Chondrocyte (in vitro differentiated cells): ENCODE measurements around the gene CUL1. TPM values are rescaled to one million over a fixed set of nuclear protein-coding genes. Genes with fewer than 3 reads are reported as not detected.

Source experiments
- DNase-seq: peaks from one replicate; pipeline ENCODE4 v3.0.0; 2021; ENCODE audit warnings: mixed read lengths, low spot score
- H3K27ac Mint-ChIP-seq: one replicate; pipeline ENCODE4 v1.8.0; 2021; ENCODE audit warnings: mild to moderate bottlenecking, moderate library complexity, mixed read lengths; ENCODE audit not compliant: unreplicated experiment
- H3K27me3 Mint-ChIP-seq: 2 replicates; pipeline ENCODE4 v1.8.0; 2021; ENCODE audit warnings: low read depth, mixed read lengths
- H3K36me3 Mint-ChIP-seq: 2 replicates; pipeline ENCODE4 v1.8.0; 2021; ENCODE audit warnings: low read depth, mixed read lengths
- H3K4me1 Mint-ChIP-seq: 2 replicates; pipeline ENCODE4 v1.8.0; 2021; ENCODE audit warnings: low read depth, mild to moderate bottlenecking, mixed read lengths
- H3K4me3 Mint-ChIP-seq: one replicate; pipeline ENCODE4 v1.8.0; 2021; ENCODE audit warnings: mild to moderate bottlenecking, moderate library complexity, mixed read lengths; ENCODE audit not compliant: unreplicated experiment
- H3K9me3 Mint-ChIP-seq: 2 replicates; pipeline ENCODE4 v1.8.0; 2021; ENCODE audit warnings: low read depth, mixed read lengths
- CTCF ChIP-seq: fragments of 200-600 bp; sonication (generic); IDR thresholded peaks from 2 replicates; pipeline ENCODE4 v1.5.0; 2021; ENCODE audit warnings: antibody characterized with exemption, mild to moderate bottlenecking, moderate library complexity
- total RNA-seq: library from RNA; stranded (reverse); gene quantifications from 3 replicates; pipeline ENCODE4 v1.2.1, GENCODE V29; 2021

CUL1 gene
- total RNA-seq, 1 donor from 2014 or later, result 41.1 TPM

DNA sequence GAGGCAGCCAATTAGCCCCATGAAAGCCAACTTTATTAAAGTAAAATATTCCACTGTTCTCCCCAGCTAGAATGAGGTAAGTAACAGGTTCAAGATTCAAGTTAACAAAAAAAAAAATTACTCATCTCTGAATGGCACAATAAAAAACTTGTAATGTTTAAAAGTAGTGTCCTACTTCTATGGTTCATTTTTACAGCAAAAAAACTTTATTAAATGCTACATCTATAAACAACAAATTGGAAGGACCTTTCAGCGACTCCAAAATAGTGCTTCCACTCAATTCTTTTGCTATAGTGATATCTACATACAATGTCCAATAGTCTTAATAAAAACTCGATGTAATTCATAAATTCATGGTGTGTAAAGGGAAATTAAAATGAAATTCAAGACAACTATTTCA, 126.2 kb downstream of the CUL1 start:
- TF ChIP-seq CTCF, result no peak
- Mint-ChIP-seq H3K27me3 (no peaks in the 10 kb centered on the region), H3K4me1 (peaks cover 12% of the 10 kb centered on the region), H3K9me3 (no peaks in the 10 kb centered on the region), H3K4me3 (no peak overlapping the region), H3K36me3 (peaks cover 8% of the 10 kb centered on the region), H3K27ac (no peak overlapping the region)
- no peak for DNase-seq

DNA sequence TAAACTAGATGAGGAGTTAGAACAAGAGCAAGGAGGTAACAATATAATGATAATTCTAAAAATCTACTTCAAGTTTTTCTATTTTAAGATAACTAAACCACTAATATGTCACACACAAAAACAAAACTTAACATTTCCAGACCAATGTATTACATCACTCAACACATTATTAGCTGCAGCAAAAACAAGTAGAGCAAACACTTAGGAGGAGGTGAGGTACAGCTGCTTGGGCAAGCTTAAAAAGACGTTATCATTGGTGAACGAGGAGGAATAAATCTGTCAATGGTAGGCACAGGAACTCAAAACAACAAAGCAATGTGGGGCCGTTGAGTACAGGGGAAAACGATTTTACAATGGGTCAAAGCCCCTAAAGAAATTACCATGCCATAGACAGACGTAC, 126.6 kb downstream of the CUL1 start:
- Mint-ChIP-seq H3K36me3 (peaks cover 8% of the 10 kb centered on the region), H3K9me3 (no peaks in the 10 kb centered on the region), H3K4me3 (no peak overlapping the region), H3K27ac (no peak overlapping the region), H3K4me1 (peaks cover 8% of the 10 kb centered on the region), H3K27me3 (no peaks in the 10 kb centered on the region)
- TF ChIP-seq CTCF, result no peak
- DNase-seq, result no peak

DNA sequence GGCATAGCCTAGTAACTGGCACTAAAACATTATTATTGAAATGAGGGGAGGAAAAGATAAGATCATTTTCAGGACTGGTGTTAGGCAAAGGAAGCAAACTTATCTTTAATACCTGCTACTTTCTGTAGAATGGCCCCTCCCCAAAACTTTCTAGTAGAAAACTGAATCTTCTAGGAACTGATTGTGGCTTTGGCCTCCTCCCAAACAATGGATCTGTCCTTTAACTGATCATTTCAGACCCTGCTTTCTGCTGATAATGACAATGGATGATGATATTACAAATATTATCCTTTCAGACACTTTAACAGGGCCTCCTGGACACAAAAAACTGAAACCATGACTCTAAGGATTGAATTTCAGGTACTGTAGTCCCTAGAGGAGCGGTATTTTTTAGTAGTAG, 130.3 kb downstream of the CUL1 start:
- no peaks in the 10 kb centered on the region for H3K4me1 Mint-ChIP-seq
- no peaks in the 10 kb centered on the region for H3K9me3 Mint-ChIP-seq
- H3K27ac Mint-ChIP-seq, result no peak overlapping the region
- H3K27me3 Mint-ChIP-seq, result no peaks in the 10 kb centered on the region
- H3K36me3 Mint-ChIP-seq, result peaks cover 5% of the 10 kb centered on the region
- no peak for TF ChIP-seq CTCF
- no peak overlapping the region for H3K4me3 Mint-ChIP-seq
- DNase-seq, result no peak

- no peaks in the 10 kb centered on the region for H3K4me1 Mint-ChIP-seq
- no peaks in the 10 kb centered on the region for H3K27me3 Mint-ChIP-seq
- DNase-seq, result no peak
- H3K9me3 Mint-ChIP-seq, result no peaks in the 10 kb centered on the region
- TF ChIP-seq CTCF, result no peak
- peaks cover 4% of the 10 kb centered on the region for H3K36me3 Mint-ChIP-seq
- H3K27ac Mint-ChIP-seq, result no peak overlapping the region
- no peak overlapping the region for H3K4me3 Mint-ChIP-seq
Observed at GRCh38 chr7:148830897-148831692, 132.4 kb downstream of the CUL1 start.

DNA sequence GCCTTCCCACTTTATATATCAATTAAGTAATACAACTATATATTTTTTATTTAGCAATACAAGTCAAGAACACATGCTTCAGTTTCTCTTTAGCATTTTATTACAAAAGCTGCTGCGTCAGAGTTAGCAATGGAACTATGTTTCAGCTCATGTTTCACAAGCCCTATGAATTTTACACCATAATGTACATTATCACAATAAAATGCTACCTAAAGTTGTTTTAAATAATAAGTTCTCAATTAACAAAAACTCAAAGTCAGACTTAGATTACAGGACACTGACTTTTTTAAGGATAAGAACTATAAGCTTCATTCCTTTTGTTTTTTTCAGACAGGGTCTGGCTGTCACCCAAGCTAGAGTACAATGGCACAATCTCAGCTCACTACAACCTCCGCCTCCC, 133.1 kb downstream of the CUL1 start:
- Mint-ChIP-seq H3K27ac (no peak overlapping the region), H3K36me3 (peaks cover 1% of the 10 kb centered on the region)
- no peak for DNase-seq

More for the DNA sequence above, 133.1 kb downstream of the CUL1 start:
- TF ChIP-seq CTCF, result no peak
- no peaks in the 10 kb centered on the region for H3K9me3 Mint-ChIP-seq
- no peaks in the 10 kb centered on the region for H3K4me1 Mint-ChIP-seq
- no peak overlapping the region for H3K4me3 Mint-ChIP-seq
- no peaks in the 10 kb centered on the region for H3K27me3 Mint-ChIP-seq
